NOMO-1 (cell line): ENCODE measurements around the gene DCAF10.
"Not testable (repeated sequence)": the region's sequence is repeated elsewhere in the genome, so short reads cannot be mapped to it uniquely, and the experiment has no call there.

Source experiments
- DNase-seq, 2 experiments: peaks; one replicate each; lab custom pipeline; 2025; ENCODE audit not compliant: unreplicated experiment in 2 of 2; lab: John Stamatoyannopoulos, UW

Gene DCAF10

GRCh38 chr9:37856551-37856950 lies 56.0 kb downstream of the DCAF10 start:
- DNase-seq: no peak

- no peak for DNase-seq
Observed at GRCh38 chr9:37859043-37859442, 58.4 kb downstream of the DCAF10 start.

GRCh38 chr9:37862530-37862929 lies 61.9 kb downstream of the DCAF10 start:
- DNase-seq: no peak

- no peak for DNase-seq
Observed at GRCh38 chr9:37870081-37870798, 69.6 kb downstream of the DCAF10 start.

DNA sequence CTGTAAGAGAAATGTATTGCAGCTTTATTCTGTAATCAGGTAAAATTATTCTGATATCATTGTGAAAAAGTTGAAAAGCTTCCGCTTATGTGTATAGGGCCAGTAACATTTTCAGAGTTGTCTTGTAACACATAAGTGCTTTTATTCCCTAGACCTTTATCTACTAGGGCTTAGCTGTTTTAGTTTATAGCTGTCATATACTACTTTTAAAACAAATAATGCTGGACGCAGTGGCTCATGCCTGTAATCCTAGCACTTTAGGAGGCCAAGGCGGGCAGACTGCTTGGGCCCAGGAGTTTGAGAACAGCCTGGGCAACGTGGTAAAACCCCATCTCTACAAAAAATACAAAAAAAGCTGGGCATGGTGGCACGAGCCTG lies 70.2 kb downstream of the DCAF10 start:
- no peak for DNase-seq

DNA sequence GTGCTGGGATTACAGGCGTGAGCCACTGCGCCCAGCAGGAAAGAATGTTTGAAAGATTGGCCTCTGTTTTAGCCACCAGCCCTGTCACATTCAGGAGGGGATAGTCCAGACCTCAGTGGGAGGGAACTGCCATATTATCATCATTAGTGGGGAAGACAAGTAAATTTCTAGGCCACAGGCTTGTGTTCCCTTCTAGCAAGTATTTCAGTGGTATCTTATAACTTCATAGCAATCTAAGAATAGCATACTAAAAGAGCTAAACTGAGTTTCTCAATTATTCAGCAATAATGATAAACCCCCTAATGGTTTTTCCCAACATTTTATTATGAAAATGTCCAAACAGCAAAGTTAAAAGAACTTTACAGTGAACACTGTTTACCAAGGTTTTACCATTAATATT lies 73.4 kb downstream of the DCAF10 start:
- DNase-seq: no peak

GRCh38 chr9:37876376-37876775 lies 75.8 kb downstream of the DCAF10 start:
- DNase-seq: no peak

DNA sequence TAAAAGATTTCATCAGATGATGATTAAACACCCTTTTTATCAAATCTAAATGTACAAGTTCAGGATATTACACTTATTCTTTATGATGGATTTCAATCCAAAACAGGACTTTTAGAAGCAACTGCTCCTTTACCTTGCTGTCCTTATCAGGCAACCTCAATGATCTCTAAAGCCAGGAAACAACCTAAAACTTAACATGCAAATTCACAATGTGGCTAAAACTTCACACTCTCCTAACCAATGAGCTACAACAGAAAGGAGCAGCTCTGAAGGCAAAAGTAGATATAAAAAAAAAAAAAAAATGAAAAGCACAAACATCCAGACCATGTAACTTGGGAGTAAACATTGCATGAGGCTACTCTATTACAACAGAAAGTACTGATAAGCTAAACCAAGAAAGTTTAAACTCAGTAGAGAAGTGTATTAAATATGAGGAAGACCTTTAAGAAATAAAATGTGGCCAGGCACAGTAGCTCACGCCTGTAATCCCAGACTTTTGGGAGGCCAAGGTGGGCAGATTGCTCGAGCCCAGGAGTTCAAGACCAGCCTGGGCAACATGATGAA lies 80.4 kb downstream of the DCAF10 start:
- no peak for DNase-seq

DNA sequence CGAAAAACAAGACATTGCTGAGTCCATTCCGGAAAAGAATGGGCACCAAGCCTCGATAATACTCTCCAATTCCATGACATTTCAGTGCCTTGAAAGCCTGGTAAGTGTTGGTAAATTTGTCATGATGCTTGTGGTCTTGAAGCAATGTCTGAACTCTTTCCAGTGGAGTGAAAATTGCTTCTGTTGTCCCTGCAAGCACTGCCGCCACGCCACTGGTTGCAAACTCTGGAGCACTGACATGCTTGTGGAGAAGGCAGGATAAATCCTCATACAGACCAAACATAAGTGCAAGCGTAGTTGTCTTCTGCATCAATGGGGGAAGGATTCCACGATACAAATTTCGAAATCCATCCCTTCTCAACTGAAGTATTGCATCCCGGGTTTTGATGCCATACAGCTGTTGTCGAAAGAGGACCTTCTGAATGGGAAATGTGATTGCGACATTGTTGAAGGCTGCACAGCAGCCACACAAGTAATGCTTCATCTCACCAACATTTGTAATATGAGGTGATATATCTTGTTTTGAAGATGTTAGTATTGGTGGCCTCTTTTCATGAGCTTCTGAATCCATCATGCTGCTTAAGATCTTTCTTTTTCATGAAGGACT lies 87.5 kb downstream of the DCAF10 start:
- peak in 1 of 2 experiments; percentile 23 for DNase-seq

GRCh38 chr9:37889536-37889935 lies 88.9 kb downstream of the DCAF10 start:
- DNase-seq: no peak

GRCh38 chr9:37891042-37891441 lies 90.4 kb downstream of the DCAF10 start:
- not testable (repeated sequence) for DNase-seq

DNA sequence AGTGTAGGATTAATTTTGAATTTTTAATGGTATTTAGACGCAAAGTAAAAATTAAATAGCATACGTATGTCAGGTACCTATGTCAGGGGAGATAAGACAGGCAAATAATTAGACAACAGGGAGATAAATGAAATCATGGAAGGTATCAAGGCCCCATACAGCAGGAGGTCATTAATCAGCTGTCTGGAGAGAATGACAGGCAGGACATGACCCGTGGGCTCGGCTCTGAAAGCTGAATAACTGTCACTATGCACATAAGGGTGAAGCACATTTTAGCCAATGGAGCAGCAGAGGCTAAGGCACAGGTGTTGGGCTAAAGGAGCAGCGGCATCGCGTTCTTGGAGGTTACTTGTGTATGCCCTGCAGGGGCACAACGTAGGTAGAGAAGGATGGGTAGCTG lies 91.5 kb downstream of the DCAF10 start:
- no peak for DNase-seq

DNA sequence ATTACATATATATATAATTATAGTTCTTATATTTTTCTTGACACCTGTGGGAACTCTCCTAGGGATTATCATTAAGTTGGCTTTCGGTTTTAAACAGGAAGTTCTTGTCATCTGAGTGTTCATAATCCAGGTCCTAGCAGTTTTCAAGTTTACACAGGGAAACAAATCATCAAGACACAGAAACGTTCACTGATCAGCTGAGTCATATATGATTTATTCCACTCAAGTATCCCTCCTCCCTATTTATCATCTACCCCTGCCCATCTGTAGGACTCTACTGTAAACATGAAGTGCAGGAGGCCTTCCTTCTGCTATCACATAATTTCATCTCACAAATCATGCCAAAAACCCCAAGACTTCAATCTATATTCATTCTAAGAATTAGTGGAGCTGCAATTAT lies 97.1 kb downstream of the DCAF10 start:
- DNase-seq: no peak

DNA sequence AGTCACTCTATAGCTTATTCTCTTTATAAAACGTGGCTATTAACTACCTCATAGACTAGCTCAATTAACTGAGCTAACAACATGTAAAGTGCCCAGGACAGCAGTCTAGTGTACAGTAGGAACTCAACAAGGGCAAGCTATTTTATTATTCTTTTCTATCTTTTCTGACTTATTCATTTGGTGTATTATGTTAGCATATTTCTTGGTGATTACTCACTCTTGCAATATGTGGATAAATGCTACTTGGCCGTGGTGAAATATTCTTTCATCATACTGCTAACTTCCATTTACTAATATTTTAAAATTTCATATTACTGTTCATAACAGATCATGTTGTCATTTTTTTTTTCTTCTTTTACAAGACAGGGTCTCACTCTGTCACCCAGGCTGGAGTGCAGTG lies 98.4 kb downstream of the DCAF10 start:
- DNase-seq: no peak

GRCh38 chr9:37902131-37902530 lies 101.5 kb downstream of the DCAF10 start:
- no peak for DNase-seq

GRCh38 chr9:37902796-37903646 lies 102.4 kb downstream of the DCAF10 start:
- DNase-seq: peak in 1 of 2 experiments; percentile 9

DNA sequence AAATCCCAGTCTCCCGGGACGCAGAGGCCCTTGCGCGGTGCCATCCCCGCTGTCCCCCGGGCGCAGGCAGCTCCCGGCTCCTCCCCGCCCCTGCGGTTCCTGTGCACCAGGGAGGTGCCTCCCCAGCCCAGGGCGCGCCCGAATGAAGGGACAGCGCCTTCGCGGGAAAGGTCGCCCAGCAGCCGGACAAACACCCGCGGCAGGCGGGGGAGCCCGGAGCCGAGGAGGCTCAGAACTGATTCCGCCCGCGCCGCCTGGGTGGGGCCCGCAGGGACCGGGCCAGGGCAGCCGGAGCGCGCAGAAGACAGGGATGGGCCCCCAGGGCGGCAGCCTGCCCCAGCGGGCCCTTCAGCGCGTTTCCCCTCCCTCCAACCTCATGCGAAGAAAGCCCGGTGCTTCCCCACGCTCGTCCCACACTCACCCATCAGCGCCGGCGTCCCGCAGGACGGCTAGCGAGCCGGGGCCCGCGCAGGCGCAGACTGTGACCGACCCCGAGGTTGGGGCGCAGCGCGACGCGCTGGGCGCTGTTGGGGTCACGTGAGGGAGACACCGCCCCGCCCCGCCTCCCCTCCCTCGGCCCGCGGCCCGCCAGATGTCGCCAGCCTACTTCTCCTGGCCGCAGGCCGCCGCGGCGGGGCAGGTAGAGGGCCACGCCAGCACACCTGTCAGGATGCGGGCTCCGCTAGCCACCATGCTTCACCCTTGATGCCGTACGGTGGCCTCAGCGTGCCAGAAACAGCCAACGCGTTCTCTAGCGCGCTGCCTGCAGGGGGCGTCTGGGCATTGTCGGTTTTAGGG lies 103.2 kb downstream of the DCAF10 start, which contains the start of gene SLC25A51:
Gene SLC25A51 (minus strand): TSS at position 481 of the 798 bp plus-strand sequence. CDS start 15,577 bp downstream, outside the sequence.
- peak; percentile 34 to 56 for DNase-seq

- DNase-seq: no peak
Observed at GRCh38 chr9:37904445-37905130, 104.0 kb downstream of the DCAF10 start.

- no peak for DNase-seq
Observed at GRCh38 chr9:37905131-37905505, 104.5 kb downstream of the DCAF10 start.

DNA sequence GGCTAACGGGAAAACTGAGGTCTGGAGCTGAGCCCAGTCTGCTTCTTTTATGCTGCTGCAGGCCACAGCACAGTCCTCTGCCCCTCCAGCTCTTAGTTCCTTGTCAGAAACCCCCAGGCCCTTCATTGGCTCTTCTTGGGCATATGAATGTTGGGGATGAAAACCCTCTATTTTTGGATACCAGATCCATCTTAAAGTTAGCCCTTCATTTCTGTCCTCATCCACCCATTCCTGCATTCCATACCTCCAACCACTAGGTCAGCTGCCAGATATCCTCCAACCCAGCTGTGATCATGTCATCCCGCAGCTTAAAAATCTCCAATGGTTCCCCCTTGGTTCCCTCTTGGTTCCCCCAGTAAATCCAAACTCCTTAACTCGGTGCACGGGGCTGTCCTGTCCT lies 105.2 kb downstream of the DCAF10 start:
- DNase-seq: no peak
